Kidney epithelial cell (primary cell): ENCODE results near the gene SORCS2. TPM values are rescaled to one million over a fixed set of nuclear protein-coding genes. Genes with fewer than 3 reads are reported as not detected.

Experiments used
- DNase-seq: peaks from one replicate; pipeline ENCODE4 v3.0.0-alpha.2; 2010; ENCODE audit warnings: low read depth
- H3K27me3 ChIP-seq: 2 replicates; pipeline ENCODE4 v1.6.0; 2011; ENCODE audit warnings: low read length; ENCODE audit not compliant: control insufficient read depth, insufficient read depth
- H3K36me3 ChIP-seq: 2 replicates; pipeline ENCODE4 v1.5.1; 2011; ENCODE audit warnings: low read length; ENCODE audit not compliant: control insufficient read depth, insufficient read depth
- H3K4me3 ChIP-seq: 2 replicates; pipeline ENCODE4 v1.5.1; 2011; ENCODE audit warnings: low read depth, mild to moderate bottlenecking, control low read depth, low read length
- CTCF ChIP-seq: IDR thresholded peaks from 2 replicates; pipeline ENCODE4 v1.5.1; 2011; ENCODE audit warnings: mild to moderate bottlenecking, moderate library complexity, low read length, control low read depth, inconsistent platforms; ENCODE audit not compliant: insufficient read depth, poor library complexity, severe bottlenecking
- total RNA-seq: library from RNA; depleted of rRNA; stranded (reverse); fragments of >200 nt; gene quantifications from 2 replicates; pipeline ENCODE4 v1.2.3, GENCODE V29; 2015

Gene SORCS2
- total RNA-seq, 1 donor from 2014 or later, result 1.4 TPM

GRCh38 chr4:7153711-7154110, 38.6 kb upstream of the SORCS2 start:
- Histone ChIP-seq H3K36me3 (no peaks in the 10 kb centered on the region), H3K4me3 (no peak overlapping the region), H3K27me3 (peaks cover 24% of the 10 kb centered on the region)
- DNase-seq, result no peak
- TF ChIP-seq CTCF, result no peak

DNA sequence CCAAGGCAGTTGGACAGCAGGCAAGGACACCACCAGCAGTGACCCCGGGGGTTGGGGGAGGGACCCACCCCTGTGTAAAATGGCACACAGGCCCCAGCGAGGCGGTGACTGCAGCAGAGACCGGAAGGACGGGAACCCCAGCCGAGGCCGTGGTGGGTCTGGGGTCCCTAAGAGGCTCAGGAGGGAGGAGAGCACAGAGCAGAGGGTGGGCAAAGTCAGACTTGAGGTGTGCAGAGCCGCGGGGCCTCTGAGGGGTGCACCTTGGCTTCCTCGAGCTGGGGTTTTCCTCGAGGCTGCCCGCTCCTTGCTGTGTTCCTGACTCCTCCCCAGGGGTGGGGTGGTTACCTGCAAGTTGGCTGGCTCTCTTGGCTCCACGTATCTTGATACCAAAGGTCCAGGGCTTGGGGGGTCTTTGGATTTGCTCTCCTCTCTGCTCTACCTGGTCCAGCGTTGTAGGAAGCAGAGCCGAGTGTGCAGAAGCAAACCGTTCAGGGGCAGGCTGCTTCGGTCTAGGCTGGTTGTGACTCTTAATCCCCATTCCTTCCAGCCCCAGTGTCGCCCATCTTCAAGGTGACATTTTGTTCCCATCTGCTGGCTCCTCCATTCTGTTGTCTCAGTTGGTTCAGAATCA, 37.9 kb upstream of the SORCS2 start:
- no peak overlapping the region for H3K4me3 ChIP-seq
- DNase-seq, result no peak
- H3K36me3 ChIP-seq, result no peaks in the 10 kb centered on the region
- no peak for TF ChIP-seq CTCF
- H3K27me3 ChIP-seq, result peaks cover 29% of the 10 kb centered on the region

GRCh38 chr4:7155590-7156071, 36.7 kb upstream of the SORCS2 start:
- Histone ChIP-seq H3K36me3 (no peaks in the 10 kb centered on the region), H3K4me3 (no peak overlapping the region), H3K27me3 (peaks cover 32% of the 10 kb centered on the region)
- no peak for TF ChIP-seq CTCF
- DNase-seq, result no peak

GRCh38 chr4:7156328-7156727, 36.0 kb upstream of the SORCS2 start:
- TF ChIP-seq CTCF, result no peak
- DNase-seq, result no peak
- peaks cover 32% of the 10 kb centered on the region for H3K27me3 ChIP-seq
- H3K36me3 ChIP-seq, result no peaks in the 10 kb centered on the region
- H3K4me3 ChIP-seq, result no peak overlapping the region

GRCh38 chr4:7156761-7157488, 35.4 kb upstream of the SORCS2 start:
- DNase-seq, result no peak

More at GRCh38 chr4:7156761-7157488, 35.4 kb upstream of the SORCS2 start:
- peak; percentile 37 for TF ChIP-seq CTCF
- H3K27me3 ChIP-seq, result peaks cover 30% of the 10 kb centered on the region
- H3K36me3 ChIP-seq, result no peaks in the 10 kb centered on the region
- no peak overlapping the region for H3K4me3 ChIP-seq
